NB4 (cell line): ENCODE measurements around the gene THEMIS.

Experiments
- CTCF ChIP-seq: IDR thresholded peaks from one replicate; pipeline ENCODE4 v1.5.1; 2012; ENCODE audit warnings: low read depth, low read length
- MAX ChIP-seq: IDR thresholded peaks from 2 replicates; pipeline ENCODE4 v1.6.1; 2011; ENCODE audit warnings: low read depth, low read length
- MYC ChIP-seq: IDR thresholded peaks from 2 replicates; pipeline ENCODE4 v1.6.1; 2011; ENCODE audit warnings: low read depth, low read length

GRCh38 chr6:127776320-127776719 is 124.5 kb downstream of the THEMIS start:
- no peak for TF ChIP-seq CTCF
- TF ChIP-seq MAX, result no peak
- TF ChIP-seq MYC, result no peak
